Activated CD4-positive, CD25-positive, alpha-beta regulatory T cell treated with anti-CD3 and anti-CD28 coated beads, Interleukin-2, amount 50 U/mL, for 72 hours (primary cell): ENCODE results near the gene ZMYND11.

ENCODE experiments used
- DNase-seq: peaks from one replicate; pipeline ENCODE4 v3.0.0; 2021

The ZMYND11 gene

DNA sequence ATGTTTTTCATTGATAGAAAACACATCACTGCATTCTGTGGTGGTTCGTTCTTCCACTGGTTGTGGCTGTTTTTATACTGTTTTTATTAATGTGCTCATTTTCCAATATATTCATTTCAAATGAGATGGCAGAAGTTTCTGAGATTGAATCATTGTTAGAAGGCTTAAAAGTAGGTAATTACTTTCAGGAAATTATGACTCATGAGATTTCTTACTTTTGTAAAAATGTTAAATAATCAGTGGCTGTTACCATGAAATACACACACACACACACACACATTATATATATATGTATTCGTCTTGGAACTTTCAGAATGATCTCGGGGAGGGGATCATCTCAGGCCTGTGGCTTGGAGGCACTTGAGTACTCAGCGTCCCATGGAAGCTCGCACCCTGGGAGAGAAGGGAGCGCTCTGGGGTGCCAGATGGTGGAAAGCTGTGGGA is 66.1 kb downstream of the ZMYND11 start:
- no peak for DNase-seq

DNA sequence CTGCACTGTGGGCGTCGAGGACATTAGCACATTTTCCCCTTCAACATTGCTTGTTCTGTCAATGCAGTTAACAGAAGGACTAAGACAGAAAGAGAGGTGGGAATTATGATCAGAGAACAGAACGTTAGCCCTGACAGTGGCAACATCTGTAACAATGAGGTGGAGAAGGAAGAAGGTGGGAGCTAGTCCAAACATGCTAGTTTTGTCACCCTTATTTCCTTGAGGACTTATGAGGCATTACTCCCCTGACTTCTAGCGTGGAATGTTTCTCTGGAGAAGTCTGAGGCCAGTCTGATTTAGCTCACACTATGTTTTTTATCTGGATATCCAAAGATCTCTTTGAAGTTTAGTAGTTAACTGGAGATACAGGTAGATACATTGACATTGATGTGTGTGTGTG is 73.4 kb downstream of the ZMYND11 start:
- DNase-seq: no peak

DNA sequence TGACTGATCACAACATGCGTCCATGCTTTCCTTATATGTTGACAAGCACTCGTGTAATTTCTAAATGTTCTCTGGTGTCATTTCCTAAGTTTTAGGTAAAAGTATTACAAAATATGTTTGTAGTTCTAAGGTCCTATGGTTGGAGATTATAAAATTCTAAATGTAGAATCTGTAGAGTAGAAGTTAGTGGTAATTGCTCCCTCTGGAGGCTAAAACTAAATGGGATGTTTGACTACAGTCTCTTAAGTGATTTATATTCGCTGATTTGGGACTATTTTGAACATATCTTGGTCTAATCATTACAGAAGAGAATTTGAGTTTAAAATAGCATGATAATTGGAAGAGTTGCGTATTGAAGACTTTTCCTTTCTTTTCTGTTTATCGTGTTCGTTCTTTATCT is 74.1 kb downstream of the ZMYND11 start:
- DNase-seq: no peak

DNA sequence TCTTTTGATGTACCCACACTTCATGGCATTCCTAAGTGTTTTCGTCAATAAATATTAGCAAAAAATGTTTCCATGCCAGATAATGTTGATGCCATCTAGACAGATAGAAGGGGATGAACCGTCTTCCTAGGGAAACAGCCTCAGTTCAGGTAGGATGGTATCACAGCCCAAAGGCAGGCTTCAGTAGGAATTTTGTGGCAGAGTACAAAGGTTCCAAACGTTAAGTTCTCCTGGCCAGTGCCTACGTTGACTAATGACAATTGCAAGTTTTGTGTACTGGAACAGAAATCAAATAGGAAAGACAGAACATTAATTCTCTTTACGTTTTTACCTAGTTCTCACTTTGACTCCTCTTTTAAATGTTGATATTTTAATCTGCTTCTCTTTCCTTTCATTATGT is 75.0 kb downstream of the ZMYND11 start:
- DNase-seq: no peak

DNA sequence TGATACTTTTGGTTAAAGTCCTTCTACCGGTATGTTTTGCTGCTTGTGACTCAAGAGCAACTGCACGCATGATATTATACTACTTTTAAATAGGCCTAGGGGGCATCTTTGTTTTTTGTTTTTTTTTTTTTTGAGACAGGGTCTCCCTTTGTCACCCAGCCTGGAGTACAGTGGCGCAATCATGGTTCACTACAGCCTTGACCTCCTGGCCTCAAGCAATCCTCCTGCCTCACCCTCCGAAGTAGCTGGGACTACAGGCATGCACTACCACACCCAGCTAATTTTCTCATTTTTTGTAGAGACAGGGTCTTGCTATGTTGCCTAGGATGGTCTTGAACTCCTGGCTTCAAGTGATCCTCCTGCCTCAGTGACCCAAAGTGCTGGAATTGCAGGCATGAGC is 80.2 kb downstream of the ZMYND11 start:
- no peak for DNase-seq

DNA sequence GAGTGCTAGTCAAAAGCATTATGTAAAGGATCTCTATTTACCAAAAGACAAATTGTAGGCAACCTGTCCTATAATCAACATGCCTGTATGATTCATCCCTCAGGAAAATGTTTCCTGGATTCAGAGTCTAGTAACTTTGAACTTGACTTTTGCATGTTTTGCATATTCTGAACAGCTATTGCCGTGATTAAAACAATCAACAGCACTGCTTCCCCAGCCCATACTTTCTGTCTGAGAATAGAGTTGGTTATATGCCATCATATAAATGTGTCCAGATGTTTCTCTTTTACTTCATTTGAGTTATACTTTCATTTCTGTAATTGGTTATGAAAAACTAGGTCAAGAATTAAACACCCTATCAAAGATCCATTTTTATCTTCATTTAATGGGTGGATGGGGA is 83.5 kb downstream of the ZMYND11 start:
- DNase-seq: no peak

DNA sequence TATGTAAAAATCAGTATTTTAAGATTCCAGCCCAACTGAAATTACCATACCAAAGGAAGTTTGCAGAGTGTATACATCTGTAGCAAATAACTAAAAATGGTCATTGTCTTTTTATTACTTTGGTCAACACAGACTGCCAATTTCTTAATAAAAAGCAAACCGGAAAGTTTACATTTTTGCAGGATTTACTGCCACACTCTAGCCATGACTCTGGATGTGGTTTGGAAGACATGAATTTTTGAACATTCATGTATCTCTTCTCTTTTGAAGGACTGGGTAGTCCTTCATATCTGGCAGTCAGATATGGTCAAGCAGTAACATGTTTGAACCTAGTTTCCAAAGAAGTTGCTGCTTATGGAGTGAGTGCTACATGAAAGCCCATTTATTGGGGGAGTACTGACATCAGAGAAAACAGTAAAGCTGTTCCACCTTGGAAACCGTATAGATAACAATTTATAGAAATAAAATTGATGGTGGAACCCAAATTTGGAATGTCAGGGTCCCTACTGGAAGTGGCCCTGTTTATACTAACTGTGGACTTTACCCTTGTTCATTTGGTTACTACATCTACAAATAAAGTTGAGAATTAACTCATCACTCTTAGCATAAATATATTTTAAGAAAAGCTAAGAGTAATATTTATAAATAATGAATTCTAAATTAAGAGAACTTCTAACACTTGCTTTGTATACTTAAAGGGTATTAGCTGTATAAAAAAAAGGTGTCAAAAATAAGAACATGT is 84.6 kb downstream of the ZMYND11 start:
- DNase-seq: no peak

DNA sequence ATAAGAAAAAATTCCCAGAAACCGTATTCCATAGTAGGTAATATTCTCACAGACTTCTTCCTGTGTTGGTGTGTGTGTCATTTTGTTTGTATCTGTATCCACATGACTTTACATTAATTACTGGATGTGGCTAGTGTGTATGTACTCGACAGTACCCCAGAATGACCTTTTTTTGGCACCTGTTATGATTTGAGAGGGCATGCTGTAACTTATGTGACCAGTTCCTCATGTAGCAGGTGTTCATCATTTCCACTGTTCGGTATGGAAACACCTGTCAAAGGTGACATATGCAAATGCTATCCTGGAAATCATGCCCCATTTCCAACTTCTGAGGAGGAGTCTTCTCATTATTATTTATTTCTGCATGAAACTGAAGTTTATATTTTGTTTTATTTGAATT is 89.3 kb downstream of the ZMYND11 start:
- no peak for DNase-seq

DNA sequence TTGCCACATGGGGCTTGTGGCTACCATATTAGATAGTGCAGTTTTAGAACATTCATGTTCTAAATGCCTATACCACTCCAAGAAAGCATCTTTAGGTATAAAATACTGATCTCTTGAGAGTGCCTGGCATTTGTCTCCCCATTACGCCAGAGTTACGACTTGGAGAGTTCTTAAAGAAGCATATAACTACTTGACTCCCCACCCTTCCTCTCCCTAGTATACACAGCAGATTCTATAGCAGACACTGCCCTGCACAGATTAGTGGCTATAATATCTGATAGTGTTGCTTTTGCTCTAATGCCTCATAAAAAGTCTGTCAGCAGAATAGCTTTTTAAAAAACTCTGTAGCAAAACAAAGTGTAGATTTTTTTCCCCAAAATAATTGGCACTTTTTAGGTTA is 90.8 kb downstream of the ZMYND11 start:
- no peak for DNase-seq

DNA sequence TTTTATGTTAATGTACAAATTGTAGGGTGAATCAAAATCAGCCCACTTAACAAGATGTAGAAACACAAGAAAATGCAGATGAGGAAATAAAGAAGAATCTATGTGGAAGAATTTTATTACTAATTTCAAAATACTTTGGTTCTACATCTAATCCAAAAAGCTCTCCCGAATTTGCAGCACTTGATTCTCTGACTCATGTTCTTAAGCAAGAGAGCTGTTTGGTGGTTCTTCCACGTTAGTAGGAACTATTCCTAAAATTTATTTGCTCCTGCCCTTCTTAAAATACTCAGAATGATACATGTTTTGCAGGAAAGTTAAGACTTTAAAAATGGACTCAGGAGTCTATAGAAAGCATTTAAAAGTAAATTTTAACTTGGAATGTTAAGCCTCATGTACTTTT is 91.8 kb downstream of the ZMYND11 start:
- no peak for DNase-seq

DNA sequence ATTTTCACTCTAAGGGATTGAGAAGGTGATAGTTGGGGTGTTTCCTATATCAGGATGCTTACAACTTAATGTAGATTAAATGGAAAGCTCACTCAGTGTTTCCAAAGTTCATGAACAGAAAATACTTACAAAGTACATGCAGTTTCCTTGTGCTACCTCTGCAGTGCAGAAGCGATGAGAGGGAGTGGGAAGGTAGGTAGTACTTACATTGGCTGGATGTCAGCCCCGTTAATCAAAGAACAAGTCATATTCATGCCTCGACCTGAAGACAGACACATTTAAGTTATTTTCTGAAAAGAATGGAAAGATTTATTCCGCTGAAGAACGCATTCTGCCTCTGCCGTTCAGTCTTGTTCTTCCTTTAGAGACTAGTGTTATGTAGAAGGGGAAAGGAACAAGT is 93.1 kb downstream of the ZMYND11 start:
- DNase-seq: no peak

DNA sequence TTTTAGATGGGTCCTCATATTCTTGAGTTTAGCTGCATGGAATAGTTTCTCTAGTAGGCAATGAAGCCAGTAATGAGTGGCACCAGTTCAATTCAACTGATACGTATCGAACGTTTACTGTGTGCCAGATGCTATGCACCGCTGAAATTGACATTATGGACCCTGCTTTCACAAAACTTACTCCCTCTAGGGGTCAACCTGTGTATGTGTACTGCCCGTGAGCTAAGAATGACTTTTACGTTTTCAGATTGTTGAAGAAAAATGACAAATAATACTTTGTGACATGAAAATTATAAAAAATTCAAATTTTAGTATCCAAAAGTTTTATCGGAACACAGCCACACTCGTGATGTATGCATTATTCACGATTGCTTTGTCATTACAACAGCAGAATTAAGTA is 95.5 kb downstream of the ZMYND11 start:
- DNase-seq: no peak

DNA sequence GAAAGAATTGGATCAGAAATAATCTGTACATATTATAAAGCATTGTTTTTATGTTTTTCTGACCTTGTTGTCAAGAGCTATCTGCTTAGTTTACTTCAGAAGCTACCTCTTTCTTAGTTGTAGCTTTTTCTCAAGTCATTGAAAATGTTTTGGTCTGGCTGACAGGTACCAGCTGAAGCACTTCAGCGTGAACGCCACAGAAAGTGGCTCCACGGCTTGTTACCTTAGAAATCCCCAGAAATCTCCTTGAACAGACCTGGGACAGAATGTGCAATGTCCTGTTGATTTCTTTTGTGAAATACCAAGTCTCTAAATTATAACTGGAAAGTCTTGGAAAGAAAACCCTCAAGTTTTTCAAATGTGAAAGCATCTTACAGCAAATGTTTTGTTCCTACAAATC is 96.8 kb downstream of the ZMYND11 start:
- DNase-seq: no peak

DNA sequence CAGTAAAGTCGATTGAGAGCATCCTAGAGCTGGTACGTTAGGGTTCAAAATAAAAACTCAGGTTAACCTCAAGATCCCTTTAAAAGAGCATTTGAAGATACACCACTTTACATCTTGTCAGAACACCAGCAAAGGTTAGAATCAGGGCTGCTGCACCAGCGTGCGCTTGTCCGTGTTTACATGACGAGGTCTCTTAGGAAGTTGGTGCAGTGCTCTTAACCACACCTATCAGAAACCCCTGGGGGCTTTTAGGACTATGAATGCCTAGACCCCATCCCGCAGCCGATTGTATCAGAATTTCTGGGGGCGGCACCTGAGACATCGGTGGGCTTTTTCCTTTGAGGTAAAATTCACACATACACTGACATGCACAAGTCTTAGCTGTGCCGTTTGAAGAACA is 97.6 kb downstream of the ZMYND11 start:
- no peak for DNase-seq

DNA sequence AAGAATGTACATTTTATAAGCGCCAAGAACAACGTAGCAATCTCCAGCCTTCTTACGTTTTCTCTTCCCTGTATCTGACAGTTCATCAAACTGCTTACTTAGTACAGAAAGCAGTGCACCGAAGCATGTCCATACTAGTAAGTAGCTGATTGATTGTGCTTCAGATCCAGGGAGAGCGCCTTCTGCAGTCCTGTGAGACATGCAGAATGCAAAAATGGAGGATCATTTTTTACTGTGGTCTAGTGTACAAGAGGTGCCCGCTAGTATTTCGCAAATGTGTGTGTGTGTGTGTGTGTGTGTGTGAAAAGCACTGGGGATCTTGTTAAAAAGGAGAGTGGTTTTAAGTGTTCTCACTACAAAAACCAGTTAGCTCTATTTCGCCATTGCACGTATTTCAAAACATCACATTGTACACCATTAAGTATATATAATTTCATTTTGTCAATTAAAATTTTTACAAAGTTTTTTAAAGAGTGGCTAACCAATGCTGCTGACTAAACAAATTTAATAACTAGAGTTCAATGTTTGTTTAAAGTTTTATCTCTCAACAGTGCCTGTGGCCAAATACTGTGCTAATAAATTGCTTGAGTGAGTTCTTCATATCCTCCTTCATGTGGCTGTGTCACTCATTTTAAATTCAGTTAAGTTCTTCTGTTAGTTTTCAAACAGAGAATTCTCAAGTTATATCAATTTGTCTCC is 99.6 kb downstream of the ZMYND11 start:
- DNase-seq: no peak

DNA sequence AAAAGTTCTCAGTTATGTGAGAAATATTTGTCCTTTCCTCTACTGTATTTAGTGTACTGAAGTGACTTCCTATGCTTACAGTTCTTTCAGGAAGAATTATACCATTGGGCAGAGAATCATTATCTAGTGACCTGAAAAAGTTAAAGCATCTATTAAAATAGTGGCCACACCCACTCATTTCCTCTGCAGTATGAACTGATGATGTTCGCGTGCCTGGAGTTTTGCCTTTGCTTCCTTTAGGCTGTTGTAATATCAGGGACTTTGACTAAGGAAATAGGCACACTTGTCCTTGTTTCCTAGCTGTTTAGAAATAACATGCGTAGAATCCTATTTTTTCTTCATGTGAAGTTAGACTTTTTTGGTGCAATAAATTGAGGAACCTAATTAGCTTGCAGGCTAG is 100.7 kb downstream of the ZMYND11 start:
- DNase-seq: no peak

DNA sequence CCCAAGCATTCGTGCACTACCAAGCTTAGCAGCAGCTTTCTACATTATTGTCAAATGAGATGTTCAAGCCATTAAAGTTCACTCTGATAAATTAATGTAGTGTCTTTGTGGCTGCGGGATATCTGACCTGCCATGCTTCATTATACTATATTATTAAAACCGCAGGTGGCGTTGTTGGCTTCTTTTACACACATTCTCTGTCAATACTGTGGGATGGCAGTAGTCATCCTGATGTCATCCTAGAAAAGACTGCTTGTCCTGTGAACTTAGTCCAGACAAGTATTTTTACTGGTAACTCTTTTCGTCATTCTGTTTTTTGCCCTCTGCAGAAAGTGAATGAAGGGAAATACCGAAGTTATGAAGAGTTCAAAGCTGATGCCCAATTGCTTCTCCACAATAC is 103.9 kb downstream of the ZMYND11 start:
- DNase-seq: no peak

DNA sequence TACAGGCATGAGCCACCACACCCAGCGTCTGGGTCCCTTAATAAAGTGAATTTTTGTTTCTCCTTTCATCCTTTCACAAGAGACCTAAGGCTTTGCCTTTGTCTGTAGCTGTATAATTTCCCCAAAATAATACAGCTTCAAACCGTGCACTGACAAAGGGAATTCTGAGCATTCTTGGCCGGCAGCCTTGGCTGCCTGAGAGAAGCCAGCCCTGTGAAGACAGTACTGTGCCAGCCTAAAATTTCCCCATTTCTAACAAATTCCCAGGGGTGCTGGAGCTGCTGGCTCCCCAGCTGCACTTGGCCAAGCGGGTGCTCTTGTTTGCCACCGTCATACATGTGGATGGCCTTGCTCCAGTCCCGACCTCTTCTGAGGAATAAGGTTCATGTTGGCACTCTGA is 106.2 kb downstream of the ZMYND11 start:
- DNase-seq: no peak

DNA sequence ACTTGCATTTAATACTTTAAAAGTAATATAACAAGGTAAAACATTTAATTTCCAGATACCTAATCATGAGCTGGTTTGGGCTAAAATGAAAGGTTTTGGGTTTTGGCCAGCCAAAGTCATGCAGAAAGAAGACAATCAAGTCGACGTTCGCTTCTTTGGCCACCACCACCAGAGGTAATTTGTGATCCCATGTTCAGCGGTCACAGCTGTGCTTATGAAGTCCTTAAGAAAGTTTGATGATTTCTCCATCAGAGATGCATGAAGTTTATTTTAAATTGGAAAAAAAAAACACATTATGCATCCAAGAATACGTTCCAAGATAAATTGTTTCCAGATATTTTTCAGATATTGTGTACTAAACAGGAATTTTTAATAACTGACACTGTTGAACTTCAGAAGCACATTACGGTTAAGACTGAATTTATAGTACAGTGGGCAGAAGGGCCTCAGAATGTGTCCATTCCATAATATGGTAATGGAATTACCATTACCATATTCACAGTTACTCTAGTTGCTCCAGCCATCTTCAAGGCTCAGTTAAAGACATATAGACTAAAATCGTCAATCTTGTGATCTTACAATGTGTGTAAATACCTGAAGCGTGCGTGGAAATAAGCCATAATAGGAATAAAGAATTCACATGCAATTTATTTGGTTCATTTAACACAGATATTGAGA is 106.8 kb downstream of the ZMYND11 start:
- DNase-seq: no peak

DNA sequence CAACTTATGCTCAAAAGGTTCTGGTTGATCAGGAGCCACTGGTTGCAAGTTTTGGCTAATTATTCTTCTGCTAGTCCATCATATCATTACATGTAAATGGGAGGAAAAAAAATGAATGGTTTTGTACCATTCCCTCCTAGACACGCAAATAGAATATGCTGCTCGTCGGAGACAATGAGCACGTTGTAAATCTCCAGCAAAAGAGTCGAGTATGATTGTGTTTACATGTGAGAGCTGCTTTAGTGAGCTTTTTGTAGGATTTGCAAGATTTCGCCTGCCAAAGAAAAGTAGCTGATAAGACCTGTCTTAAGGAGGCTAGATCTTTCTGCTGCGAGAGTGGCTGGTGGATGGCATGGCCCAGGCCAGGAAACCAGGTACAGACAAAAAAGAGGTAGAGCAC is 109.0 kb downstream of the ZMYND11 start:
- DNase-seq: no peak

DNA sequence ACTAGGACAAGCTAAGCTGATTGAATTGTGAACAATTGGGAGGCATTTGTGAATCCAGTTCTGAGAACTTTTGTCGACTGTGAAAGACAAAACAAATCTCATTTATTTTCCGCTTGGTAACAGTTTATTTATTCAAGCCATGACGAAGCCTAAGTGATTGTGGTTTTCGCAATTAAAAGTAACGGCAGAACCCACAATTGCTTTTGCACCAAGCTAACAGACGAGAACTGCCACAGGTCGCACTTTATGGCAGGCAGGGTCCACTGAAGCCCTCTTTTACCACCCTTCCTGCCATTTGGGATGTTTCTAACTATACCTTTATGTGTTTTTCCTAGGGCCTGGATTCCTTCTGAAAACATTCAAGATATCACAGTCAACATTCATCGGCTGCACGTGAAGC is 111.2 kb downstream of the ZMYND11 start:
- no peak for DNase-seq

DNA sequence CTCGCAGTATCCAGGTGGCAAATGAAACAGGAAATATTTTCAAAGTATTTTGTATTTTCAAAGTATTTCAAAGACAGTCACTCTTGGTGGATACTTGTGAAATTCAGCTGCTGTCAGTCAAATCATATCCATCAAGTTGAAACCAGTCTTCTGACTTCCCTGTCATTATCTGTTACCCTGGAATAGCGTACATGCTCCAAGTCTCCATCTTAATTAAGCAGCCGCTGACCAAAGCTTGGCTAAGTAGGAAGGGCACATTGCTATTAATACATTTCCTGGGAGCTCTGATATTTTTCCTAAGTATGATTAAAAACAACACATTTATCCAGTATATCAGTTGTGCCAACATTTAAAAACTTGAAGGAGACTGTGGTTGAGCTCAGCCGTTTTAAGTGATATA is 112.2 kb downstream of the ZMYND11 start:
- no peak for DNase-seq

DNA sequence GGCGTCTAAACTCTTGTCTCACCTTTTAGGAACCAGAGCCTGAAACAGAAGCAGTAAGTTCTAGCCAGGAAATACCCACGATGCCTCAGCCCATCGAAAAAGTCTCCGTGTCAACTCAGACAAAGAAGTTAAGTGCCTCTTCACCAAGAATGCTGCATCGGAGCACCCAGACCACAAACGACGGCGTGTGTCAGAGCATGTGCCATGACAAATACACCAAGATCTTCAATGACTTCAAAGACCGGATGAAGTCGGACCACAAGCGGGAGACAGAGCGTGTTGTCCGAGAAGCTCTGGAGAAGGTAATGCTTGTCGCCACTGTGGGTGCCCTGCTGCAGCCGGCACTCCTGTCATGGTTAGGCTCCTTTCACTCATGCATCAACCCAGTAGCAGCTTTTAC is 113.1 kb downstream of the ZMYND11 start:
- DNase-seq: no peak

DNA sequence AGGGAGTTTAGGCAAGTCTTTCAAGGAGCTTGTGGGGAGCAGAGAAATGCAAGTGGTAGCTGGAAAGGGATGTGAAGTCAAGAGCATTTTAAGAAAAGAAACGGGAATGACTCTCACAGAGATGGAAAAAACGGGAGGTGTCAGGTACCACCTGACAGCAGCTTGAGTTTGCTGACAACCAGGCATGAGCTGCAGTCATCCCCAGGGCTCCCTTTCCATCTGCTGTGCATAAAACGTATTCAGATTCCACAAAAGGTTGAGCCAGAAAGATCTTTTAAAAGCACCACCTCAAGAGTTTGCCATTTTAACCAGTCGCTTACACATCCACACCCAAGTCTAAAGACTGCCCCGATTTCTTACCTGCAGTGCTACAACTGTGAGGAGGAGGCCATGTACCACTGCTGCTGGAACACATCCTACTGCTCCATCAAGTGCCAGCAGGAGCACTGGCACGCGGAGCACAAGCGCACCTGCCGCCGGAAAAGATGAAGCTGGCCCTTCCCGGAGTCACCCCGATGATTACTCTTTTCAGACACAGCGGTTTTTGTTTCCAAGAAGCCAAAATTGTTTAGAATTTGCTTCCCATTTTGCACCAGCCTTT is 116.8 kb downstream of the ZMYND11 start:
- no peak for DNase-seq
